GM12891 (cell line): Measurements from ENCODE around the gene SLCO1A2.

Source experiments
- DNase-seq: peaks from one replicate; pipeline ENCODE4 v3.0.0; 2011; ENCODE audit warnings: low spot score; ENCODE audit not compliant: insufficient read length
- FAIRE-seq: peaks from 2 replicates; lab custom pipeline; 2011; peaks lifted over from hg19 to GRCh38; lab: Jason Lieb, UNC
- PAX5 ChIP-seq: IDR thresholded peaks from 2 replicates; pipeline ENCODE4 v1.6.1; 2011; ENCODE audit warnings: low read length, moderate library complexity, mild to moderate bottlenecking; ENCODE audit not compliant: insufficient read depth, severe bottlenecking
- POLR2A ChIP-seq: IDR thresholded peaks from 2 replicates; pipeline ENCODE4 v1.6.1; 2011; ENCODE audit warnings: low read depth, low read length, control low read depth
- POLR2AphosphoS5 ChIP-seq: IDR thresholded peaks from 2 replicates; pipeline ENCODE4 v1.6.1; 2011; ENCODE audit warnings: low read depth, low read length, control low read depth
- POU2F2 ChIP-seq: IDR thresholded peaks from 2 replicates; pipeline ENCODE4 v1.6.1; 2011; ENCODE audit warnings: low read depth, mild to moderate bottlenecking, control low read depth, low read length, moderate library complexity
- SPI1 ChIP-seq: IDR thresholded peaks from 2 replicates; pipeline ENCODE4 v1.6.1; 2011; ENCODE audit warnings: low read depth, low read length, control low read depth
- TAF1 ChIP-seq: IDR thresholded peaks from 2 replicates; pipeline ENCODE4 v1.6.1; 2011; ENCODE audit warnings: low read depth, low read length, control low read depth

SLCO1A2 gene

DNA sequence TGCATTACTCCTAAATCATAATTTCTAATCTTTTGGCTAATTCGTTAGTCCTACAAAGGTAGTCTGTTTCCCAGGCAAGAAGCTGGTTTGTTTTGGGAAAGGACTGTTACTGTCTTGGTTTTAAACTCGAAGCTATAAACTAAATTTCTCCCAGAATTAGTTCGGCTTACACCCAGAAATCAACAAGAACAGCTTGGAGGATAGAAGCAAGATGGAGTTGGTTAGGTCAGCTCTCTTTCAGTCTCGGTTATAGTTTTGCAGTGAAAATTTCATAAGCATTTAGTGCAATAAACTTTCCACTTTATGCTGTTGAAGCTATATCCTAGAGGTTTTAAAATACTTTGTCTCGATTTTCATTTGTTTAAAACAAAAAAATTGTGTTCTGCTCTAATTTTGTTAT is 100.3 kb downstream of the SLCO1A2 start:
- FAIRE-seq, result no peak
- TF ChIP-seq PAX5 (no peak), POLR2A (no peak), SPI1 (no peak), POU2F2 (no peak), POLR2AphosphoS5 (no peak), TAF1 (no peak)
- no peak for DNase-seq

DNA sequence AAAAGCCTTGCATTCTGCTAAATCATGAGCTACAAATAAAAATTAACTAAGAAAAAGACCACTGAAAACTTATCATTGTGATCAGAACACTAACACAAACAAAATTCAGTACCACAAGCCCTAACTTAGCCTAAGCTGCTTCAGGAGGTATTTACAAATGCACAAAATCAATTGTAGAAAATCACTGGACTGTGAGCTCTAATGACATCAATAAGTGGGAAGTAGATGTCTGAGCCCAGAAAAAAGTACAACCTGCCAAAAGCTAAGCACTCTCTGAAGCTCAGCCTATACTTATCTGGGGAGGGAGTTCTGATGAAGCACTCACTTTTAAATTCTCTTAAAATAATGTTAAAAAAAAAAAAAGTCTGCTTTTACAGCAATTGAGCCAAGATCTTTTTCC is 110.8 kb downstream of the SLCO1A2 start:
- FAIRE-seq (no peak), DNase-seq (no peak)
- TF ChIP-seq POLR2AphosphoS5 (no peak), PAX5 (no peak), POU2F2 (no peak), POLR2A (no peak), TAF1 (no peak)

DNA sequence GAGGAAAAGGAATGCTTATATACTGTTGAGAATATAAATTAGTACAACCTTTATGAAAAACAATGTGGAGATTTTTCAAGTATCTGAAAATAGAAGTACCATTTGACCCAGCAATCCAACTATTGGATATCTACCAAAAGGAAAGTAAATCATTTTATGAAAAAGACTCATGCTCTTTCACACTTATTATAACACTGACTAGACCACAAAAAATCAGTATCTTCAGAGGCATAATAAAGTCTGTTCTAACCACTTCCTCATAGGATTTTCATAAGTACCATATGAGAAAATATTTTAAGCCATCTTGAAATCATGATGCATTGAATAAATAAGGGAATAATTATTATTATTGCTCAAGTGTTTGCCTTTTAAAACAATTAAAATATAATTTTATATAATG is 112.9 kb downstream of the SLCO1A2 start:
- FAIRE-seq, result no peak
- no peak for DNase-seq
- TF ChIP-seq POLR2A (no peak), POLR2AphosphoS5 (no peak), POU2F2 (no peak), TAF1 (no peak), PAX5 (no peak), SPI1 (no peak)

DNA sequence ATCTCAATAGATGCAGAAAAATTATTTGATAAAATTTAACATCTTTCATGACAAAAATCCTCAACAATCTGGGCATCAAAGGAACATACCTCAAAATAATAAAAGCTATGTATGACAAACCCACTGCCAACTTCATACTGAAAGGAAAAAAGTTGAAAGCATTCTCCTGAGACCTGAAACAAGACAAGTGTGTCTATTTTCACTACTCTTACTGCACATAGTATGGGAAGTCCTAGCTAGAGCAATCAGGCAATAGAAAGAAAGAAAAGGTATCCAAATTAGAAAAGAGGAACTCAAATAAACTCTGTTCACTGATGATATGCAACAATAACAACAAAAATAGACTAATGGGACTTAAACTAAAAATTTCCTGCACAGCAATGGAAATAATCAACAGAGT is 113.6 kb downstream of the SLCO1A2 start:
- DNase-seq, result no peak
- TF ChIP-seq POLR2A (no peak), SPI1 (peak; percentile 19; the same call in 1 of the 2 replicates), POLR2AphosphoS5 (no peak), TAF1 (no peak), PAX5 (no peak), POU2F2 (no peak)
- FAIRE-seq, result no peak

DNA sequence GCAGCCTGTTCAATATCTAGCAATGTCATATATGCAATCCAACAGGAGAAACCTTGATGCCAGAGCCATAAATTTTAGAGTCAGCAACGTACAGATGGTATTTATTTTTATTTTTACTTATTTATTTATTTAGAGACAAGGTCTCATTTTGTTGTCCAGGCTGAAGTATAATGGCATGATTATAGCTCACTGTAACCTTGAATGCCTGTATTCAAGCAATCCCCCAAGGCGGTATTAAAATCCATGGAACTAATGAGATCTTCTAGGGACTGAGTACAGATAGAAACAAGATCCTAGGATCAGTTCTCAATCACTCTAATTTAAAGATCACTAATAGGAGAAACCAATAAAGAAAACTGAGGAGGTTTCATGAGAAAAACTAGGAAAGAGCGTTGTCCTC is 114.5 kb downstream of the SLCO1A2 start:
- TF ChIP-seq PAX5 (no peak), SPI1 (no peak), POLR2A (no peak), POU2F2 (no peak), POLR2AphosphoS5 (no peak), TAF1 (no peak)
- FAIRE-seq, result no peak
- no peak for DNase-seq

DNA sequence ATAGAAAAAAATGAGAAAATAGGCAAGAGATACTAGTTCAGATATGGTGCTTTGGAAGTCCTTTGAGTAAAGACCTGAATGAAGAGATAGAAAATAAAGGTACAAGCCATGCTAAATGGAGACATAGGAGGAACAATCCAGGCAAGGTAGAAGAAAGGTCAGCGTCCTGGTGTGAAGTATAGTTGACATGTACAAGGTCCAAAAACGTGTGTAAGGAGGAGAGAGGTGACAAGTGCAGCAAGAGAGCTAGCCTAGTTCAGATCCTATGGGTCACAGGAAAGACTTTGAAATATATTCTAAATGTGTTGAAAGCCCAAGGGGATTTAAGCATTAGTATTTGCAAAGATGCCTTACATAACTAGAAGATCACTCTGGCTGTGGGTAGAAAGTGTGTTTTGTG is 115.5 kb downstream of the SLCO1A2 start:
- TF ChIP-seq TAF1 (no peak), PAX5 (no peak), POLR2A (no peak), POLR2AphosphoS5 (no peak)
- FAIRE-seq (no peak), DNase-seq (no peak)
